Nephron progenitor cell (in vitro differentiated cells): Measurements from ENCODE around the gene ZNF394.

ENCODE experiments used
- DNase-seq: peaks from one replicate; pipeline ENCODE4 v3.0.0; 2021
- H3K27ac Mint-ChIP-seq: 2 replicates; pipeline ENCODE4 v1.8.0; 2021; ENCODE audit warnings: mild to moderate bottlenecking, moderate library complexity, mixed read lengths
- H3K27me3 Mint-ChIP-seq: 2 replicates; pipeline ENCODE4 v1.8.0; 2021; ENCODE audit warnings: mild to moderate bottlenecking, low read depth, mixed read lengths; ENCODE audit not compliant: poor library complexity
- H3K36me3 Mint-ChIP-seq: 2 replicates; pipeline ENCODE4 v1.8.0; 2021; ENCODE audit warnings: low read depth, mixed read lengths
- H3K4me1 Mint-ChIP-seq: 2 replicates; pipeline ENCODE4 v1.8.0; 2021; ENCODE audit warnings: mixed read lengths
- H3K4me3 Mint-ChIP-seq: 2 replicates; pipeline ENCODE4 v1.8.0; 2021; ENCODE audit warnings: mild to moderate bottlenecking, moderate library complexity, mixed read lengths
- H3K9me3 Mint-ChIP-seq: 2 replicates; pipeline ENCODE4 v1.8.0; 2021; ENCODE audit warnings: mild to moderate bottlenecking, moderate library complexity, mixed read lengths
- CTCF ChIP-seq: fragments of 200-600 bp; sonication (generic); IDR thresholded peaks from 2 replicates; pipeline ENCODE4 v1.5.0; 2021; ENCODE audit warnings: antibody characterized with exemption

The ZNF394 gene

GRCh38 chr7:99499371-99499720, 735 bp downstream of the ZNF394 start:
- peaks cover 52% of the 10 kb centered on the region for H3K36me3 Mint-ChIP-seq
- TF ChIP-seq CTCF: no peak
- peak overlapping the region; percentile 100 for H3K27ac Mint-ChIP-seq
- H3K4me1 Mint-ChIP-seq: peaks cover 28% of the 10 kb centered on the region
- H3K4me3 Mint-ChIP-seq: peak overlapping the region; percentile 98
- H3K27me3 Mint-ChIP-seq: no peaks in the 10 kb centered on the region
- peaks cover 34% of the 10 kb centered on the region for H3K9me3 Mint-ChIP-seq
- DNase-seq: no peak

GRCh38 chr7:99498546-99498944, 1.5 kb downstream of the ZNF394 start:
- no peak for TF ChIP-seq CTCF
- no peak for DNase-seq
- Mint-ChIP-seq H3K27me3 (no peaks in the 10 kb centered on the region), H3K4me1 (peaks cover 28% of the 10 kb centered on the region), H3K4me3 (peak overlapping the region; percentile 98), H3K36me3 (peaks cover 60% of the 10 kb centered on the region), H3K9me3 (peaks cover 42% of the 10 kb centered on the region), H3K27ac (peak overlapping the region; percentile 76)

GRCh38 chr7:99497766-99498545, 2.1 kb downstream of the ZNF394 start:
- Mint-ChIP-seq H3K27ac (no peak overlapping the region), H3K4me3 (peak overlapping the region; percentile 98), H3K36me3 (peaks cover 66% of the 10 kb centered on the region), H3K27me3 (no peaks in the 10 kb centered on the region), H3K4me1 (peaks cover 28% of the 10 kb centered on the region), H3K9me3 (peaks cover 48% of the 10 kb centered on the region)
- DNase-seq: no peak
- no peak for TF ChIP-seq CTCF

- peaks cover 5% of the 10 kb centered on the region for H3K27me3 Mint-ChIP-seq
- TF ChIP-seq CTCF: no peak
- H3K4me3 Mint-ChIP-seq: no peak overlapping the region
- peaks cover 84% of the 10 kb centered on the region for H3K36me3 Mint-ChIP-seq
- peaks cover 14% of the 10 kb centered on the region for H3K4me1 Mint-ChIP-seq
- H3K9me3 Mint-ChIP-seq: peaks cover 64% of the 10 kb centered on the region
- no peak overlapping the region for H3K27ac Mint-ChIP-seq
- DNase-seq: no peak
Observed at GRCh38 chr7:99493823-99494222, 6.3 kb downstream of the ZNF394 start.

GRCh38 chr7:99490878-99491277, 9.2 kb downstream of the ZNF394 start:
- H3K36me3 Mint-ChIP-seq: peaks cover 81% of the 10 kb centered on the region
- H3K9me3 Mint-ChIP-seq: peaks cover 51% of the 10 kb centered on the region
- no peak for DNase-seq
- H3K4me3 Mint-ChIP-seq: no peak overlapping the region
- no peak for TF ChIP-seq CTCF
- no peaks in the 10 kb centered on the region for H3K4me1 Mint-ChIP-seq
- peaks cover 5% of the 10 kb centered on the region for H3K27me3 Mint-ChIP-seq
- no peak overlapping the region for H3K27ac Mint-ChIP-seq

- Mint-ChIP-seq H3K9me3 (peaks cover 37% of the 10 kb centered on the region), H3K36me3 (peaks cover 75% of the 10 kb centered on the region), H3K4me1 (no peaks in the 10 kb centered on the region), H3K27me3 (peaks cover 5% of the 10 kb centered on the region), H3K27ac (no peak overlapping the region), H3K4me3 (no peak overlapping the region)
- DNase-seq: no peak
- no peak for TF ChIP-seq CTCF
Observed at GRCh38 chr7:99489235-99489634, 10.8 kb downstream of the ZNF394 start.
